GM19467 (cell line): ENCODE results near the gene SLX1A.
"Not testable (repeated sequence)": the region's sequence is repeated elsewhere in the genome, so short reads cannot be mapped to it uniquely, and the experiment has no call there.

Experiments used
- ATAC-seq: cut with Tn5 transposase; IDR thresholded peaks from one replicate; pipeline ENCODE4 v1.9.1; 2021; ENCODE audit warnings: mild to moderate bottlenecking, moderate library complexity; ENCODE audit not compliant: unreplicated experiment

SLX1A gene

DNA sequence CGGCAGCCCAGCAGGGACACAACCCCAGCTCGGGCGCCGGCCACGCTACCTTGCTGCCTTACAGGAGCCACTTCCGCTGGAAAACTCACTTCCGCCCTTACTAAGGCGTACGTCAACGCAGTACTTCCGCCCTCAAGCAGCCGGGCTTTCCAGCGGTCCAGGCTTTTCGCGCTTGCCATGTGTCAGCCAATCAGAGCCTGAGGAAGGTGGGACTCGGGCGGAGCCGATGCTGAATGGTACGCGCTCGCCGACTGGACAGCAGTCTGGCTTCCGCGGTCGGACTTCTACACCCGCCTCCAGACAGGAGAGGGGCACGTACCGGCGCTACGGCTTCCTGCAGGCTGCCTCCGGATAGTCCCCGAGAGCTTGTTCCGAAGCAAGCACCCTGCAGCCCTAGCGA lies at the start of gene SLX1A, which contains the start of gene BOLA2B:
Gene SLX1A, plus strand, starts transcription at position 261 of the 400 bp plus-strand sequence. CDS start 210 bp downstream, outside the sequence.
Gene BOLA2B, minus strand, starts transcription at position 52 of the 400 bp plus-strand sequence. CDS start 71 bp downstream, outside the sequence.
- peak; percentile 90 for ATAC-seq

- ATAC-seq: no peak
Observed at GRCh38 chr16:30144017-30144416, 49.7 kb upstream of the SLX1A start.

DNA sequence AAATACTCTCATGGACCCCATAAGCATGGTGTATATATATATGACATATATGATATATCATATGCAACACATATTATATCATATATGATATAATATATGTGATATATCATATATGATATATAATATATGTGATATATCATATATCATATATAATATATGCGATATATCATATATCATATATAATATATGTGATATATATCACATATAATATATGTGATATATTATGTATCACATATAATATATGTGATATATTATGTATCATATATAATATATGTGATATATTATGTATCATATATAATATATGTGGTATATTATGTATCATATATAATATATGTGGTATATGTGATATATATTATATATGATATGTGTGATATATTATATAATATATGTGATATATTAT lies 48.8 kb upstream of the SLX1A start:
- ATAC-seq: no peak

DNA sequence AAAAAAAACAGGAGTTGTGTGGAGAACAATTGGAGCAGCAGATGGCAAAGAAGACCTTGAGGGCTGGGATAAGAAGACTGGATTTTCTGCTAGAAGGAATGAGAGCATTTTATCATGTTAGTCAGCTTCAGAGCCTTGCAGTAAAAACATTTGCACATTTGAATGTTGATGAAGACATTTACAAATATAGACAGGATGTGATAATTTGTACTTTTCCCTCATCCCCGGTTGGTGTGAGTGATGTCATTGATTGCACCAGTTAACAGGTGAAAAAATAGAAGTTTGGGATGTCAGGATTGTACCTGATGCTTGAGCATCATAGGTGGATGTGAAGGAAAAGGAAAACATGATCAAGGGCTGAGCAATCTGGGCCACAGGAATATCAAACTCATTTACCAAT lies 48.0 kb upstream of the SLX1A start:
- no peak for ATAC-seq

DNA sequence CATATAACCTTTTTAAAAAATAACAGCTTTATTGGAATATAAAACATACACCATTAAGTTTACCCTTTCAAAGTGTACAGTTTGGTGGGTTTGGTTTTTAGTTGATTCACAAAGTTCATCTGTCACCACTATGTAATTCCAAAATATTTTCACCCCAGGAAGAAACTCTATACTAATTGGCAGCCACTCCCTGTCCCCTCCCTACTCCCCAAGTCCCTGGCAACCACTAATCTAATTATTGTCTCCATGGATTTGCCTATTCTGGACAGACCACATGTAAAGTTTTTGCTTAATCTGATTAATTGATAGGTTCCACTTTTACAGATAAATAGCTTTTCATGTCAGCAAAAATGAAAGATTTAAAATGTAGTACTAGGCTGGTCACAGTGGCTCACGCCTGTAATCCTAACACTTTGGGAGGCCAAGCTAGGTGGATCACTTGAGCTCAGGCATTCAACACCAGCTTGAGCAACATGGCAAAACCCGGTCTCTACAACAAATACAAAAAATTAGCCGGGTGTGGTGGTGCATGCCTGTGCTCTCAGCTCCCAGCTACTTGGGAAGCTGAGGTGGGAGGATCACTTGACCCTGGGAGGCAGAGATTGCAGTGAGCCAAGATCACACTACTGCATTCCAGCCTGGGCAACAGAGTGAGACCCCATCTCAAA lies 45.7 kb upstream of the SLX1A start:
- ATAC-seq: no peak

- ATAC-seq: no peak
Observed at GRCh38 chr16:30149250-30149930, 44.3 kb upstream of the SLX1A start.

GRCh38 chr16:30151091-30151490 lies 42.6 kb upstream of the SLX1A start:
- no peak for ATAC-seq

- ATAC-seq: no peak
Observed at GRCh38 chr16:30152517-30152916, 41.2 kb upstream of the SLX1A start.

DNA sequence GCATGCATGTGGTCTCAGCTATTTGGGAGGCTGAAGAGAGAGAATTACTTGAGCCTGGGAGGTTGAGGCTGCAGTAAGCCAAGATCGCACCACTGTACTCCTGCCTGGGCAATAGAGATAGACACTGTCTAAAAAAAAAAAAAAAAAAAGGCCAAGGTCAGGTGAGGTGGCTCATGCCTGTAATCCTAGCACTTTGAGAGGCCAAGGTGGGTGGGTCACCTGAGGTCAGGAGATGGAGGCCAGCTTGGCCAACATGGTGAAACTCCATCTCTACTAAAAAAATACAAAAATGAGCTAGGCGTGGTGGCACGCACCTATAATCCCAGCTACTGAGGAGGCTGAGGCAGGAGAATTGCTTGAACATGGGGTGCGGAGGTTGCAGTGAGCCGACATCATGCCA lies 38.5 kb upstream of the SLX1A start:
- ATAC-seq: no peak

GRCh38 chr16:30157214-30157613 lies 36.5 kb upstream of the SLX1A start:
- ATAC-seq: no peak

DNA sequence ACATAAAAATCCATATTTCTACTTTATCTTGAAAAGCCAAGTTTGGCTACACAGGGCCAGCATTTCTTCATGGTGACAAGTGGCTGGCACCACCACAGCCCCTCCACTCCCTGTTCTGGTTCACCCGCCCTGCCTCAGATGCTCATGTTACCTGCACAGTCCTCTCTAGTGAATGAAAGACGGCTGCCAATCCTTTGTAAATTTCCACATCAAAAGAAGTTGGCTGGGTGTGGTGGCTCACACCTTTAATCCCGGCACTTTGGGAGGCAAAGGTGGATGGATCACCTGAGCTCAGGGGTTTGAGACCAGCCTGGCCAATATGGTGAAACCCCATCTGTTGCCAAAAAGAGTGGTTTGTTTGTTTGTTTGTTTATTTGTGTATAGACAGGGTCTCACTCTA lies 30.1 kb upstream of the SLX1A start:
- no peak for ATAC-seq

DNA sequence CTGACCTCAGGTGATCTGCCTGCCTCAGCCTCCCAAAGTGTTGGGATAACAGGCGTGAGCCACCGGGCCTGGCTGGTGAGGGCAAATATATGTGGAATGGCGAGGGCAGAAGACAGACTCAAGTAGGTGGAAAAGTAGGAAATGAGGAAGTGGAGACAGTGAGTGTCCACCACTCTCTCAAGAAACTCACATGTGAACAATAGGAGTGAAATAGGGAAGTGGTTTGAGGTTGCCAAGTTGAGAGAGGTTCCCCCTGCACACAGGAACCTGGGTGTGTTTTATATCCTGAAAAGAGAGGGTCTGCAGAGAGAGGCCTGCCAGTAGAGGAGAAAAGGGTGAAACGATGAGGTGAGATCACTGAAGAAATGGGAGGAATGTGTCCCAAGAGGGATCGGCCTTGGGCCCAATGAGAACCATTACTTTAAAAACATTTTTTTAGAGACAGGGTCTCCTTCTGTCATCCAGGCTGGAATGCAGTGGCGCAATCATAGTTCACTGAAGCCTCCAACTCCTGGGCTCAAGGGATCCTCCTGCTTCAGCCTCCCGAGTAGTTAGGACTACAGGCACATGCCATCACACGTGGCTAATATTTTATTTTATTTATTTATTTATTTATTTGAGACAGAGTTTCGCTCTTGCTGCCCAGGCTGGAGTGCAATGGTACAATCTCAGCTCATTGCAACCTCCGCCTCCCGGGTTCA lies 27.3 kb upstream of the SLX1A start:
- no peak for ATAC-seq

GRCh38 chr16:30168746-30169145 lies 24.9 kb upstream of the SLX1A start:
- not testable (repeated sequence) for ATAC-seq

DNA sequence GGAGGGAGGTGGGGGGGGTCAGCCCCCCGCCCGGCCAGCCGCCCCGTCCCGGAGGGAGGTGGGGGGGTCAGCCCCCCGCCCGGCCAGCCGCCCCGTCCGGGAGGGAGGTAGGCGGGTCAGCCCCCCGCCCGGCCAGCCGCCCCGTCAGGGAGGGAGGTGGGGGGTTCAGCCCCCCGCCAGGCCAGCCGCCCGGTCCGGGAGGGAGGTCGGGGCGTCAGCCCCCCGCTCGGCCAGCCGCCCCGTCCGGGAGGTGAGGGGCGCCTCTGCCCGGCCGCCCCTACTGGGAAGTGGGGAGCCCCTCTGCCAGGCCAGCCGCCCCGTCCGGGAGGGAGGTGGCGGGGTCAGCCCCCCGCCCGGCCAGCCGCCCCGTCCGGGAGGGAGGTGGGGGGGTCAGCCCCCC lies 24.3 kb upstream of the SLX1A start:
- not testable (repeated sequence) for ATAC-seq

DNA sequence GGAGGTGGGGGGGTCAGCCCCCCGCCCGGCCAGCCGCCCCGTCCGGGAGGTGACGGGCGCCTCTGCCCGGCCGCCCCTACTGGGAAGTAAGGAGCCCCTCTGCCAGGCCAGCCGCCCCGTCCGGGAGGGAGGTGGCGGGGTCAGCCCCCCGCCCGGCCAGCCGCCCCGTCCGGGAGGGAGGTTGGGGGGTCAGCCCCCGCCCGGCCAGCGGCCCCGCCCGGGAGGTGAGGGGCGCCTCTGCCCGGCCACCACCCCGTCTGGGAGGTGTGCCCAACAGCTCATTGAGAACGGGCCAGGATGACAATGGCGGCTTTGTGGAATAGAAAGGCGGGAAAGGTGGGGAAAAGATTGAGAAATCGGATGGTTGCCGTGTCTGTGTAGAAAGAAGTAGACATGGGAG lies 23.5 kb upstream of the SLX1A start:
- ATAC-seq: not testable (repeated sequence)

DNA sequence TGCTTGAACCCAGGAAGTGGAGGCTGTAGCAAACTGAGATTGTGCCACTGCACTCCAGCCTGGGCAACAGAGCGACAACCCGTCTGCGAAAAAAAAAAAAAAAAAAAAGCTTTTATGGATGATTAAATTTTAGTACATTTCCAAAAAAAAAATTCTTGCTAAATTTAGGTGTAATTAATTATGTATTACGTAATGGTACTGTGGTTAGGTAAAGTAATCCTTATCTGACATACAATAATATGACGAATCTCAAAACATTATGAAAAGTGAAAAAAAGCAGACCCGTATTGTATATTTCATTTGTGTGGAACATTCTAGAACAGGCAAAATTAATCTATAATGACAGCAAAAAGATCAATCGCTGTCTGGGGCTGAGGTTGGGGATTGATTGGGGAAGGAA lies 20.6 kb upstream of the SLX1A start:
- ATAC-seq: no peak

- not testable (repeated sequence) for ATAC-seq
Observed at GRCh38 chr16:30176876-30177275, 16.8 kb upstream of the SLX1A start.

DNA sequence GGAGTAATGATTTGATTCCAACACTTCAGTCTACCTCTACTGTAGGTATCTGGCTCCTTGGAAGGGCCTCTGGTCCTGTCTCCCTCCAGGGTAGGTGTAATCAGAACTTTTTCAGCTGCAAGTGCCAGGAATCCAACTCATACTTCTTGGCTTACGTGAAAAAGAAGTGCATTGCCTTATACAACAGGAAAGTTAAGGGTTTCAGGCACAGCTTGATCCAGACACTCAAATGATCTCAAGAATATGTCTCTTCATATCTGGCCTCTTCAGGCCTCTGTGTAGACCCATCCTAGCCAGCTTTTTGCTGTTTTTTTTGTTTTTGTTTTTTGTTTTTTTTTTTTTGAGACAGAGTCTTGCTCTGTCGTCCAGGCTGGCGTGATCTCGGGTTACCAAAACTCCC lies 14.5 kb upstream of the SLX1A start:
- ATAC-seq: no peak

- ATAC-seq: no peak
Observed at GRCh38 chr16:30179931-30180330, 13.7 kb upstream of the SLX1A start.

DNA sequence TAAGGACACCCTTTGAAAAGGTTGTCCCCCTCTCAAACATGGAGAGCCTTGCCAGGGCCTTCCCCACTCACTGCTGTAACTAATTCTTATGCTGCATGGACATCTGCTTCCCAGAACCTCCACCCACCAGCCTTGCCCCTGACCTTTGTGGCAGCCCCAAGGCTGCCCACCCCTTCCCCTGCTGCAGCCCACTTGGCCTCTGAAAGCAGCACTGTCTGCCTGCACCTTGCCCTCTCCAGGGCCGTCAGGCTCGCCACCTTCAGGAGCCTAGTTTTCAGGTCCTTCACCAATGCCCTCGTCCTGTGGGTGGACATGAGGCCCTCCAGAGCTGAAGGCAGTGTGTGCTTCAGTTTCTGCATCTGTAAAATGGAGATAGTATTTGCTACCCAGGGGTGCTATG lies 12.9 kb upstream of the SLX1A start:
- ATAC-seq: no peak

DNA sequence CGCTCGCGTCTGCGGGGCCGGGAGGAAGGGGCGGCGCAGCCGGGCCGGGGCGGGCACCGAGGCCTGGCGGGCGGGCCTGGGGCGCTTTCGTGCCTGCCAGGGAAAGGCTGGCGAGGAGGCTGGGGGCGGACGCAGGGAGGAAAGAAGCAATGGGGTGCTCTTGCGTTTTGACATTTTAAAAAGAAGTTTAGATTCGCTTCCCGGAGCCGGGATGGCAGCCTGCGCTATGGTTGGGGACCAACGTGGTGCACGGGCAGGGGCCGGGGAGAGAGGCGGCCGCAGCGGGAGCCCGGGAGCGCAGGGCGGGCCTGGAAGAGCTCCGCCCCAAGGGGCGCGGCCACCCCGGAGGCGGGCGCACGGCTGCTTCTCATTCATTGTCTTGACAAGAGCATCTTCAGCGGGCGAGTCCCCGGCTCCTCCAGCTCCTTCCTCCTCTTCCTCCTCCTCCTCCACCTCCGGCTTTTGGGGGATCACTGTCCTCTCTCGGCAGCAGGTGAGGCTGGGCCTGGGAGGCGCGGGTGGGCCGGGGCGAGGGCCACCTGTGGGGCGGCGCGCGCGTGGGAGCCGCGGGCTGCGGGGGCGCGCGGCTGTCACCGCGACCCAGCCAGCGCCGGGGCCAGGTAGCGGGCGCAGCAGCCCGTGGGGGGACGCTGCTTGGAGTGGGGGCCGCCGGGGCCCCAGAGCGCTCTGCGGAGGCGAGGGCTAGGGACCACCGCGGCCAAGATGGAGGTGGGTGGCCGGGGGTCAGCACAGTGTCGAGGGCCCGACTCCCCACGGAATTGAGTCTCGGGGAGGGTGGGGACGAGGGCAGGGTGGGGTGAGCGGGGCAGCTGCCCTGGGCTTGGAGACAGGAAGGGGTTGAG lies 10.2 kb upstream of the SLX1A start, which contains the start of gene CORO1A:
Gene CORO1A, plus strand, starts transcription at position 370 of the 863 bp plus-strand sequence. CDS start 1,608 bp downstream, outside the sequence.
- ATAC-seq: peak; percentile 43
